Measurements from ENCODE around the gene IL10RB. TPM values are rescaled to one million over a fixed set of nuclear protein-coding genes. Genes with fewer than 3 reads are reported as not detected.
"Not testable (repeated sequence)": the region's sequence is repeated elsewhere in the genome, so short reads cannot be mapped to it uniquely, and the experiment has no call there.

Gene IL10RB
- polyA plus RNA-seq, 1 donor (not counting 4 experiments of a cell fraction or from before 2014, with no cell fraction given), result 19.6 TPM

DNA sequence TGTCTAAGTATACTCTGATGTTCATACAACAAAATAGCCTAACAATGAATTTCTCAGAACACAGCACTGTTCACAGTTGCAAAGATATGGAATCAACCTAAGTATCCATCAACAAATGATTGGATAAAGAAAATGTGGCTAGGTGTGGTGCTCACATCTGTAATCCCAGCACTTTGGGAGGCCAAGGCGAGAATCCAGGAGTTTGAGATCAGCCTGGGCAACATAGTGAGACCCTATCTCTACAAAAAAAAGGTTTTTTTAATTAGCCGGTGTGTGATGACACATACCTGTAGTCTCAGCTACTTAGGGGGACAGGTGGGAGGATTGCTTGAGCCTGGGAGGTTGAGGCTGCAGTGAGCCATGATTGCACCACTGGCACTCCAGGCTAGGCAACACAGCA lies 25.8 kb upstream of the IL10RB start:
- dilution Hi-C loops (cut with MboI; ENCODE audit: extremely low pct_ligation_motif_present, low sequenced_read_pairs), result no loop called here
- FAIRE-seq, result no peak

DNA sequence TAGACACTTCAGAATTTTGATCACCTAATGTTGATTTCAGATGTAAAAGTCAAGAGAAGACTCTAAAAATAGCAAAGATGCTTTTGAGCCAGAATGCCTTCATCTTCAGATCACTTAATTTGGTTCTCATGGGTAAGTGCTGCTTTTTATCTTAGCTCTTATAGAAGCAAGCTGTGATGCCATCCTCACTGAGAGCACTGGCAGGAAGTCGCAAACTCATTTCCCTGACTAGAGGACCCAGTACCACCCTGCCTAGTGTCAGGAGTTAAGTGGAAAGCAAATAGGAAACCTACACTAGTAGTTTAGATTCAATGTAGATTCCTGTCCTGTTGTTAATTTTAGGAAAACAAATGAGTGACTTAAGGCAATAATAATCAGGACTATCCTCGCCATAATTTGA lies 24.3 kb upstream of the IL10RB start:
- Histone ChIP-seq H3K4me1 (ENCODE audit: control insufficient read depth, extremely low read depth, insufficient read depth, low read length) (peaks cover 11% of the 10 kb centered on the region), H3K27ac (ENCODE audit: control insufficient read depth, insufficient read depth, low read length) (no peak overlapping the region), H3K4me2 (ENCODE audit: control insufficient read depth, extremely low read depth, insufficient read depth, low read depth, low read length) (no peak overlapping the region), H3K79me2 (ENCODE audit: control insufficient read depth, insufficient read depth, low read length) (no peaks in the 10 kb centered on the region), H3K9me1 (ENCODE audit: control insufficient read depth, extremely low read depth, insufficient read depth, low read length) (no peaks in the 10 kb centered on the region), H3K27me3 (ENCODE audit: control insufficient read depth, extremely low read depth, insufficient read depth, low read length) (no peaks in the 10 kb centered on the region), H2AFZ (ENCODE audit: control insufficient read depth, low read length) (no peak overlapping the region), H3K9ac (ENCODE audit: control insufficient read depth, extremely low read depth, insufficient read depth, low read length) (no peak overlapping the region), H3K9me3 (ENCODE audit: control insufficient read depth, low read depth, low read length) (no peaks in the 10 kb centered on the region), H3K4me3 (ENCODE audit: control insufficient read depth in 2 of 3, extremely low read depth in 1 of 3, insufficient read depth in 2 of 3, low read depth in 1 of 3, low read length in 3 of 3) (no peak overlapping the region), H4K20me1 (ENCODE audit: control insufficient read depth, extremely low read depth, insufficient read depth, low read length) (no peaks in the 10 kb centered on the region), H3K36me3 (ENCODE audit: control insufficient read depth in 2 of 2, extremely low read depth in 1 of 2, insufficient read depth in 2 of 2, low read length in 2 of 2) (peaks cover 0 to 10% of the 10 kb centered on the region in 2 experiments)
- TF ChIP-seq, protein P1, sequence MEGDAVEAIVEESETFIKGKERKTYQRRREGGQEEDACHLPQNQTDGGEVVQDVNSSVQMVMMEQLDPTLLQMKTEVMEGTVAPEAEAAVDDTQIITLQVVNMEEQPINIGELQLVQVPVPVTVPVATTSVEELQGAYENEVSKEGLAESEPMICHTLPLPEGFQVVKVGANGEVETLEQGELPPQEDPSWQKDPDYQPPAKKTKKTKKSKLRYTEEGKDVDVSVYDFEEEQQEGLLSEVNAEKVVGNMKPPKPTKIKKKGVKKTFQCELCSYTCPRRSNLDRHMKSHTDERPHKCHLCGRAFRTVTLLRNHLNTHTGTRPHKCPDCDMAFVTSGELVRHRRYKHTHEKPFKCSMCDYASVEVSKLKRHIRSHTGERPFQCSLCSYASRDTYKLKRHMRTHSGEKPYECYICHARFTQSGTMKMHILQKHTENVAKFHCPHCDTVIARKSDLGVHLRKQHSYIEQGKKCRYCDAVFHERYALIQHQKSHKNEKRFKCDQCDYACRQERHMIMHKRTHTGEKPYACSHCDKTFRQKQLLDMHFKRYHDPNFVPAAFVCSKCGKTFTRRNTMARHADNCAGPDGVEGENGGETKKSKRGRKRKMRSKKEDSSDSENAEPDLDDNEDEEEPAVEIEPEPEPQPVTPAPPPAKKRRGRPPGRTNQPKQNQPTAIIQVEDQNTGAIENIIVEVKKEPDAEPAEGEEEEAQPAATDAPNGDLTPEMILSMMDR (optimal IDR thresholded peaks at IDR 0.05 in 1 of 3, IDR thresholded peaks at IDR 0.05 in 1 of 3, conservative IDR thresholded peaks at IDR 0.05 in 1 of 3; ENCODE audit: extremely low read depth in 1 of 3, insufficient read depth in 2 of 3, low read length in 3 of 3), result no peak
- TF ChIP-seq EZH2 (IDR thresholded peaks at IDR 0.05; ENCODE audit: low read length), result no peak
- dilution Hi-C loops (cut with MboI; ENCODE audit: extremely low pct_ligation_motif_present, low sequenced_read_pairs), result no loop called here
- no peak for FAIRE-seq
- no peak for DNase-seq (ENCODE audit: low read depth, low spot score)

More for the DNA sequence above, 25.8 kb upstream of the IL10RB start:
- H2AFZ ChIP-seq (ENCODE audit: control insufficient read depth, low read length), result no peak overlapping the region
- H4K20me1 ChIP-seq (ENCODE audit: control insufficient read depth, extremely low read depth, insufficient read depth, low read length), result no peaks in the 10 kb centered on the region
- peaks cover 2% of the 10 kb centered on the region for H3K79me2 ChIP-seq (ENCODE audit: control insufficient read depth, insufficient read depth, low read length)
- H3K27ac ChIP-seq (ENCODE audit: control insufficient read depth, insufficient read depth, low read length), result no peak overlapping the region
- no peak for TF ChIP-seq EZH2 (IDR thresholded peaks at IDR 0.05; ENCODE audit: low read length)
- TF ChIP-seq, protein P1 (optimal IDR thresholded peaks at IDR 0.05 in 1 of 3, IDR thresholded peaks at IDR 0.05 in 1 of 3, conservative IDR thresholded peaks at IDR 0.05 in 1 of 3; ENCODE audit: extremely low read depth in 1 of 3, insufficient read depth in 2 of 3, low read length in 3 of 3), result no peak
- no peaks in the 10 kb centered on the region for H3K9me3 ChIP-seq (ENCODE audit: control insufficient read depth, low read depth, low read length)
- H3K4me3 ChIP-seq (ENCODE audit: control insufficient read depth in 2 of 3, extremely low read depth in 1 of 3, insufficient read depth in 2 of 3, low read depth in 1 of 3, low read length in 3 of 3), result no peak overlapping the region
- no peak for DNase-seq (ENCODE audit: low read depth, low spot score)
- H3K4me1 ChIP-seq (ENCODE audit: control insufficient read depth, extremely low read depth, insufficient read depth, low read length), result peaks cover 11% of the 10 kb centered on the region
- peaks cover 0 to 6% of the 10 kb centered on the region in 2 experiments for H3K36me3 ChIP-seq (ENCODE audit: control insufficient read depth in 2 of 2, extremely low read depth in 1 of 2, insufficient read depth in 2 of 2, low read length in 2 of 2)
- H3K9ac ChIP-seq (ENCODE audit: control insufficient read depth, extremely low read depth, insufficient read depth, low read length), result no peak overlapping the region
- no peaks in the 10 kb centered on the region for H3K9me1 ChIP-seq (ENCODE audit: control insufficient read depth, extremely low read depth, insufficient read depth, low read length)
- H3K4me2 ChIP-seq (ENCODE audit: control insufficient read depth, extremely low read depth, insufficient read depth, low read depth, low read length), result no peak overlapping the region
- no peaks in the 10 kb centered on the region for H3K27me3 ChIP-seq (ENCODE audit: control insufficient read depth, extremely low read depth, insufficient read depth, low read length)

DNA sequence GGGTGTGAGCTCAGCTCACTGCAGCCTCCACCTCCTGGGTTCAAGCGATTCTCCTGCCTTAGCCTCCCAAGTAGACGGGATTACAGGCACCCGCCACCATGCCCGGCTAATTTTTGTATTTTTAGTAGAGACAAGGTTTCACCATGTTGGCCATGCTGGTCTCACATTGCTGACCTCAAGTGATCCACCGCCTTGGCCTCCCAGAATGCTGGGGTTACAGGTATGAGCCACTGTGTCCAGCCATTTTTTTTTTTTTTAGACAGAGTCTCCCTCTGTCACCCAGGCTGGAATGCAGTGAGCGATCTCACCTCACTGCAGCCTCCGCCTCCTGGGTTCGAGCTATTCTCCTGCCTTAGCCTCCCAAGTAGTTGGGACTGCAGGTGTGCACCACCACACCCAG lies 23.3 kb upstream of the IL10RB start:
- FAIRE-seq; DNase-seq (ENCODE audit: low read depth, low spot score); H3K9me3 ChIP-seq (ENCODE audit: control insufficient read depth, low read depth, low read length); H3K9me1 ChIP-seq (ENCODE audit: control insufficient read depth, extremely low read depth, insufficient read depth, low read length); H3K9ac ChIP-seq (ENCODE audit: control insufficient read depth, extremely low read depth, insufficient read depth, low read length); H3K27ac ChIP-seq (ENCODE audit: control insufficient read depth, insufficient read depth, low read length); H4K20me1 ChIP-seq (ENCODE audit: control insufficient read depth, extremely low read depth, insufficient read depth, low read length); H3K4me1 ChIP-seq (ENCODE audit: control insufficient read depth, extremely low read depth, insufficient read depth, low read length); dilution Hi-C loops (cut with MboI; ENCODE audit: extremely low pct_ligation_motif_present, low sequenced_read_pairs); H2AFZ ChIP-seq (ENCODE audit: control insufficient read depth, low read length); H3K4me3 ChIP-seq (ENCODE audit: control insufficient read depth in 2 of 3, extremely low read depth in 1 of 3, insufficient read depth in 2 of 3, low read depth in 1 of 3, low read length in 3 of 3); H3K79me2 ChIP-seq (ENCODE audit: control insufficient read depth, insufficient read depth, low read length); H3K27me3 ChIP-seq (ENCODE audit: control insufficient read depth, extremely low read depth, insufficient read depth, low read length); H3K4me2 ChIP-seq (ENCODE audit: control insufficient read depth, extremely low read depth, insufficient read depth, low read depth, low read length): not testable (repeated sequence)
- peaks cover 3 to 12% of the 10 kb centered on the region in 2 experiments for H3K36me3 ChIP-seq (ENCODE audit: control insufficient read depth in 2 of 2, extremely low read depth in 1 of 2, insufficient read depth in 2 of 2, low read length in 2 of 2)
